HG03064 (cell line): ENCODE results near the gene SMPDL3B.
"Not testable (repeated sequence)": the region's sequence is repeated elsewhere in the genome, so short reads cannot be mapped to it uniquely, and the experiment has no call there.

Source experiments
- ATAC-seq: cut with Tn5 transposase; IDR thresholded peaks from one replicate; pipeline ENCODE4 v1.9.1; 2021; ENCODE audit warnings: low read depth; ENCODE audit not compliant: unreplicated experiment

The SMPDL3B gene

DNA sequence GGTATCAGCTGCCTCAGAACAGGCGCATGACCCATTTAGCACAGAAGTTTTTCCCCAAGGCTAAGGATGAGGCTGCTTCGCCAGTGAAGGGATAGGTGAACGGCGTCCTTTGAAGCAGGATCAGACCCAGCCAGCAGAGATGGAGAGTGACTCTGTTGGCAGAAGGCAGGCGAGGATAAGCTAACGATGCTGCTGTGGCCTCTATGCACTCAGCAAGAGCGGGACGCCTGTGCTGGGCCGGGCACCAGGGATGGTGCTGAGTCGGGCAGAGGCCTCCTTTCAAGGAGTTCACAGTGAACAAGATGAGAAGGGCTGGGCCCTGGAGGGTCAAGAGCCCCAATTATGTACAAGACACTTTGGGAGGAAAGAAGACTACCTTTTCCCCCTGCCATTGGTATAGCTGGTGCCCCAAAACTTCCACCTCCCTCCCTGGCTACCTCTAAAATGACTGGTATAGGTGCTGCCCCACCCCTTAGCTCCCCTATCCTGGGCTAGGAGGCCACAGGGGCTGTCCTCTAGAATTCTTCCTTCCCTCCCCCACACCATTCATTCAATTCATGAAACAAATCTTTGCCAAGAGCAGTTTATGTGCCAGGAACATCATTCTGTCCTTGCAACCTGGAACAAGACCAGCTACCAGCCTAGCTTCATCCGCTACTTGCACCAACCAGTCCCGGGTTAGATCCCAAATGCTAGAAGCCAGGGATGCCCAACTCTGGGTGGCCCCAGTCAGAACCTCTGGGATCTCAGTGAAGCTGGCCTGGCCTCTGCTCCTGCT lies 32.5 kb downstream of the SMPDL3B start:
- no peak for ATAC-seq

GRCh38 chr1:27967884-27968466 lies 33.2 kb downstream of the SMPDL3B start:
- no peak for ATAC-seq

- ATAC-seq, result no peak
Measured at GRCh38 chr1:27968692-27969091, 33.9 kb downstream of the SMPDL3B start.

- no peak for ATAC-seq
Measured at GRCh38 chr1:27970401-27970800, 35.6 kb downstream of the SMPDL3B start.

- ATAC-seq, result no peak
Measured at GRCh38 chr1:27971674-27972073, 36.9 kb downstream of the SMPDL3B start.

DNA sequence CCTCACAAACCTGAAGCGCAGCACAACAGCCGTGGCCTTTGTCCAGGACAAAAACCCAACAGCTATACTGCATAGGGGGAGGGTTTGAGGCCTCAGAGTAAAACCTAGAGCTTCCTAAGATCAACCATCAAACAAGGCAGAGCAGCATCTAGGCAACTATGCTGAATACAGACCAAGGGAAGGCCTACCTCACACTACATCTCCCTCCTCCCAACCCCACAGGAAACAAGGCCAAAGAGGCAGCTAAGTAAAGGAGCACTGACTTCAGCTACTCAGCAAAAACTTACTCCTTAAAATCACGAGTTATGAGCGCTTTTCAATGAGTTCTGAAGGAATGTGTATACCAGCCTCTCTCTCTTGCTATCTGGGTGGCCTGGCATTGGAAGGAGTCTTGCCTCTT lies 37.3 kb downstream of the SMPDL3B start:
- no peak for ATAC-seq

DNA sequence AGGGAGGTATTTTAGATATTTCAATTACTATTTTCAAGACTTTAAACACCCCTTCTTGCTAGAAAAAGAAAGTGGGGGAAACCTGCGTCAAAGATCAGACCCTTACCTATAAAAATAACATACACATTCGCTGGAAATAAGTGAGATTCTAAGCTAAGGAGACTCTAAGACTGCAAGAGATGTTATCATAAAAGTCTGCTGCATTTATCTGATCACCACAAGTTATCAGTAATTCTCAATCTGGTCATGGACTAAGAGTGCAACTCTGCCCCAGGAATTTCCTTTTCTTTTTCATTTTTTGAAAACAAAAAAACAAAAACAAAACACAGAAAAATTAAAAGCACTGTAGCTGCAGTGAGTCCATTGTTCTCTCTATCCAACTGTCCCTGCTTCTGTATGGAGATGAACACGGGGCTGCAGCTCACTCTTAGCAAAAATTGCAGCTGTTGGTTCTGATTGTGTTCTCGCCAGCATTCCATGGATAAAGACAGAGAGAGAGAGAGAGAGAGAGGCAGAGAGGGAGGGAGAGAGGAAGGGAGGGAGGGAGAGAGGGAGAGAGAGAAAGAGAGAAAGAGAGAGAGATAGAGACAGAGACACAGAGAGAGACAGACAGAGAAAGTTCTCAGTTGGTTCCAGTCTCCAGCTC lies 39.1 kb downstream of the SMPDL3B start:
- ATAC-seq, result no peak

- no peak for ATAC-seq
Measured at GRCh38 chr1:27974417-27974781, 39.6 kb downstream of the SMPDL3B start.

- no peak for ATAC-seq
Measured at GRCh38 chr1:27979151-27979858, 44.5 kb downstream of the SMPDL3B start.

DNA sequence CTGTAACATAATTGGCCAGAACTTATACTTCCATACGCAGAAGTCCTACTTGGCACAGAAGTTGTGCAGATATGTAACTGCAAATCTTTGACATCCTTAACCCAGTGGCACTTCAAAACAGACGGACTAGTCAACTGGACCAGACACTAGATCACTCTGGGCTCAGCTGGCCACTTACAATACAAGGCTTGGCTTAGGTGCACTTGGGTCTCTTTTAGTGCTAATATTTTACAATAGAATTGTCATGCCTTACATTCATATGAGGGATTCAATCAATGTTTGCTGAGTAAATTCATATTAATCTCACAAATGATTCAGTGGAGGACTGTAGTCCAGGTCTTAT lies 45.0 kb downstream of the SMPDL3B start:
- ATAC-seq, result no peak

DNA sequence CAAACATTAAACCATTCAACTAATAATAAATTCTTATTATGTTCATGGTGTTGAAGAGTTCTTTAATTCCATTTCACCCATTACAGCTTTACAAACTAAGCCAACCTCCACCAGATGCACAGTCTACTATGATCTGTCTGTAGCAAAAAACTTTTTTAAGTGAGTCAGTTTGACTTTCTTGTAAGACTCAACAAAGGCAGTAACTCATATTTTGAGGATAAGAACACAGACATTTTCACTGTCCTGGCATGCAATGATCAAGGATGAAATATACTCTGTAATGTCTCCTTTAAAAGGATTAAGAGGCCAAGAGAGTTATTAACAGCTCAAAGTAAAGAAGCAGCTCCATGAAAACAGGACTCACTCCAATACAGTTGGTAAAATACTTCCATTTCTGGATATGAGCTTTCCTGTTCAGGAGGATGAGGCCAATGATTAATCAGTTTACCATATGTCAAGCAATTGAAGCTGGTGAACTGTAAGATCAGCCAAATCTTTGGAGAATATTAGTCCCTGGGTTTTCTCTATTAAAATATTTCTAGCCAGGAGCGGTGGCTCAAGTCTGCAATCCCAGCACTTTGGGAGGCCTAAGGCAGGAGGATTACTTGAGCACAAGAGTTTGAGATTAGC lies 45.5 kb downstream of the SMPDL3B start:
- ATAC-seq, result no peak

- ATAC-seq, result no peak
Measured at GRCh38 chr1:27981145-27981544, 46.3 kb downstream of the SMPDL3B start.

DNA sequence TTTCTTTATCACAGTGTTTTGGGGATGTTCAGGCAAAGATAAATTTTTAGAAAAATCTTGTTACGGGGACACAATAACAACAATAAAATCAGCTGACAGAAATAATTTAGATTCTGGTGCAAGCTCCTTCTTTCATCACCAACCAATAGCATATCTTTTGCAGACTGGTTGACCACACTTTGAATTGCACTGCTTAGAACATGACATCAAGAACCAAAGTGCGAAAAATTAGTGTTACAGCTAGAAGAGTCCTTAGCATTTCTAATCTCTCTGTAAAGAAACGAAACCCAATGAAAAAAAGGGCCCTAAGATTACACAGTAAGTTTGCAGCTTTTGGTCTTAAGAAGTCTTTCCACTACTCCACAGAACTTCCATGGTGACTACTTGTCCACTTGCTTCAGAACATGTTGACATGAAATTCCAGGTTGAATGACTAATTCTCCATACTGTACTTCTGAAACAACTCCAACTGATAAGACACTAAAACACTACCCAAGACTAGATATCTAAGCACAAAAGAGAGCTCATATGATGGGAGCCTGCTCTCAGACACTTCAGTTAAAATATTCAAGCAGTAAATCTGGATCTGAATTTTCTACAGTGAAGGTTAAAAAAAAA lies 56.2 kb downstream of the SMPDL3B start:
- no peak for ATAC-seq

- no peak for ATAC-seq
Measured at GRCh38 chr1:27992276-27992675, 57.5 kb downstream of the SMPDL3B start.

DNA sequence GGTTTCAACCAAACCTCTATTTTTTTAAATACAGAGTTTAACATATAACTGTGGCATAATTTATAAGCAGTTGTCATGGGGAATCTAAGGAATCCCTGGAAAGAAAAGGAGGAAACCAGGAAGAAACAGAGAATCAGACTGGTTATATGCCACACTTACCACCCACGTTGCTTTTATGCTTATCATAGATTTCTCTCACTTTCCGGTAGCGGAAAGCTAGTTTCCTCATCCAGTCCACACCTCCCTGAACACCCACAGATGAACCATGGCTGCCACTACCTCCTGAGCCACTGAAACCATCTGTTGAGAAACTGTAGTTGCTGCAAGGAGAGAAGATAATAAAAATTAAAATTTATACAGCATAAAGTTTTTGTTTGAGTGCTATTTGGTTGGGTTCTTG lies 58.4 kb downstream of the SMPDL3B start:
- no peak for ATAC-seq

GRCh38 chr1:27994060-27994459 lies 59.3 kb downstream of the SMPDL3B start:
- no peak for ATAC-seq

DNA sequence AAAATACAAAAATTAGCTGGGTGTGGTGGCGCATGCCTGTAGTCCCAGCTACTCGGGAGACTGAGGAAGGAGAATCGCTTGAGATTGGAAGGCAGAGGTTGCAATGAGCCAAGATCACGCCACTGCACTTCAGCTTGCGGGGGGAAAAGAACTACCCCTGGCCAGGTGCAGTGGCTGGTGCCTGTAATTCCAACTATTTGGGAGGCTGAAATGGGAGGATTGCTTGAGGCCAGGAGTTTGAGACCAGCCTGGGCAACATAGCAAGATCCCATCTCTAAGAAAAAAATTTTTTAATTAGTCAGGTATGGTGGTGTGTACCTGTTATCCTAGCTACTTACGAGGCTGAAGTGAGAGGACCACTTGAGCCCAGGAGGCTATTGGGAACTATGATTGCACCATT lies 59.7 kb downstream of the SMPDL3B start:
- not testable (repeated sequence) for ATAC-seq

DNA sequence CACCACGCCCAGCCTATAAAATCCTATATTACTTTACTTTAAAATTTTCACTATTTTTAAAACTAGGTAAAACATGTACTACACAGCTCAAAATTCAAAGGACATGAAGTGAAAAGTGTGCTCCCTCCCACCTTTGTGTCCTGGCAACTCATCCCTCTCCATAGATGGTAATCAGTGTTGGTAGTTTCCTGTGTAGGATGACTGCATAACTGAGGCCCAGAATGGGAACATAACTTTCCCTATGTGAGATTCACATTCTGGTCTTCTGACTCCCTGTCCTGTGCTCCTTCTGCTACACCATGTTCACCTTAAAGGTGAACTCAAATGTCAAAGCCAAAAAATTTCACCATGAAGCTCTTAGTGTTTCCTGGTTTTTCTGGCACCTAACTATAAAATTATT lies 64.3 kb downstream of the SMPDL3B start:
- ATAC-seq, result no peak

DNA sequence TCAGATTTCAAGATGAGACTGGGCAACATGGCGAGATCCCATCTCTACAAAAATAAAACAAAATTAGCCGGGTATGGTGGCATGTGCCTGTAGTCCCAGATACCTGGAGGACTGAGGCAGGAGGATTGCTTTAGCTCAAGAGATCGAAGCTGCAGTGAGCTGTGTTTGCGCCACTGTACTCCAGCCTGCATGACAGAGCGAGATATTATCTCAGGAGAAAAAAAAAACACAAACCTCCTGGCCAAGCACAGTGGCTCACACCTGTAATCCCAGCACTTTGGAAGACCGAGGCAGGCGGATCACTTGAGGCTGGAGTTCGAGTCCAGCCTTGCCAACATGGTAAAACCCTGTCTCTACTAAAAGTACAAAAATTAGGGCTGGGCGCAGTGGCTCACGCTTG lies 67.8 kb downstream of the SMPDL3B start:
- ATAC-seq, result no peak

- not testable (repeated sequence) for ATAC-seq
Measured at GRCh38 chr1:28003117-28003516, 68.3 kb downstream of the SMPDL3B start.
